NCI-H2196 treated with DMSO at 0.1 percent for 48 hours (cell line): Measurements from ENCODE around the gene DERA.
A peak's percentile ranks its signal among the peaks of the same experiment; 100 is the strongest.
"Not testable (repeated sequence)": the region's sequence is repeated elsewhere in the genome, so short reads cannot be mapped to it uniquely, and the experiment has no call there.

ENCODE experiments used
- DNase-seq: peaks from one replicate; lab custom pipeline; 2025; ENCODE audit not compliant: unreplicated experiment; lab: John Stamatoyannopoulos, UW

The DERA gene

DNA sequence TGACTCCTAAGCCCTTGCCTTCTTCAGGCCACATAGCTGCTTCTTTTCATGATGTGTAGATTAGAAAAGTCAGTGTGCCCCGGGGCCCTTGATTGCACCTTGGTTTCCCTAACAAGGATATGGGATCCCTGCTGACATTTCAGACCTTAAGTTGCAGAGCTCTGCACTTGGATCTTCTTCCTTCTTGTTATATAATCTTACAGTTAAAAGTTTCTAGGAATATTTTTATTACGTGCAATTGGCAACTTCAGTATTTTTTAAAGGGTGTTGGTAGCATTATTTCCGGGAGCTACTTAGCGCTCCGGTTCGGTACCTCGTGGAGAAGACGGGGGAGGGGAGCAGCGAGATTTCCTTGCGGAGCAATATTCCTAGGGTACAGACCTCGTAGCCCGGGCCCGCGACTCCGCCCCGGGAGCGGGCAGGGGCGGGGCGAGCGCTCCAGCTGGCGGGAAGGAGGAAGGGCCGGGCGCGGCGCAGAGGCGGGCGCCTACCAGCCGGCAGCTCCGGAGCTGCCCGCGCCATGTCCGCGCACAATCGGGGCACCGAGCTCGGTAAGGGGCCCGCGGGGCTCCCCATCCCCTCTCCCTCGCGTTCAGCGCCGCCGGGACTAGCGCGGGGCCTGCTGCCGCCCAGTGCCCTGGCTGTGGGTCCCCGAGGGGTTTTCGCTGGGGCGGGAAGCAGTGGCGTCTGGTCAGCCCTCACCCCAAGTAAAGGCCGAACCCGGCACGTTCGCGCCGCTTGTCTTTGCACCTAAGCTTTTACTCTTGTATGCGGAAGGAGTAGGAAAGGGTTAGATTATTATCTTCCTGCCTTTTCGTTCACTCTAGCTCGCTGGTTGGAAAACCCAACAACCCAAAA lies at the start of gene DERA:
TSS of gene DERA (plus strand) at position 469 of the 858 bp plus-strand sequence. CDS start at position 521, 52 bp downstream.
- DNase-seq = peak; percentile 25

- no peak for DNase-seq
Observed at GRCh38 chr12:15861404-15861803, 49.7 kb upstream of the DERA start.

- DNase-seq = no peak
Observed at GRCh38 chr12:15862840-15863239, 48.3 kb upstream of the DERA start.

- no peak for DNase-seq
Observed at GRCh38 chr12:15863372-15863771, 47.8 kb upstream of the DERA start.

GRCh38 chr12:15863984-15864383 lies 47.1 kb upstream of the DERA start:
- DNase-seq = no peak

DNA sequence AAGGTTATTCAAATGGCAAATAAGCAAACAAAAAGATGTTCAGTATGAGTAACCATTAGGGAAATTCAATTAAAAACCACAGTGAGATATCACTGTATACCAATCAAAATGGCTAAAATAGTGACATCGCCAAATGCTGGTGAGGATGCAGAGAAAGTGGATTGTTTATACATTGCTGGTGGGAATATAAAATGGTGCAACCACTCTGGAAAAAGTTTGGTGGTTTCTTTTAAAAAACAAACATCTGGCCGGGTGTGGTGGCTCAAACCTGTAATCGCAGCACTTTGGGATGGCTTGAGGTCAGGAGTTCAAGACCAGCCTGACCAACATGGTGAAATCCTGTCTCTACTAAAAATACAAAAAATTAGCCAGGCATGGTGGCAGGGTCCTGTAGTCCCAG lies 42.9 kb upstream of the DERA start:
- DNase-seq = no peak

GRCh38 chr12:15873556-15873955 lies 37.6 kb upstream of the DERA start:
- no peak for DNase-seq

GRCh38 chr12:15874556-15875145 lies 36.5 kb upstream of the DERA start:
- DNase-seq = not testable (repeated sequence)

DNA sequence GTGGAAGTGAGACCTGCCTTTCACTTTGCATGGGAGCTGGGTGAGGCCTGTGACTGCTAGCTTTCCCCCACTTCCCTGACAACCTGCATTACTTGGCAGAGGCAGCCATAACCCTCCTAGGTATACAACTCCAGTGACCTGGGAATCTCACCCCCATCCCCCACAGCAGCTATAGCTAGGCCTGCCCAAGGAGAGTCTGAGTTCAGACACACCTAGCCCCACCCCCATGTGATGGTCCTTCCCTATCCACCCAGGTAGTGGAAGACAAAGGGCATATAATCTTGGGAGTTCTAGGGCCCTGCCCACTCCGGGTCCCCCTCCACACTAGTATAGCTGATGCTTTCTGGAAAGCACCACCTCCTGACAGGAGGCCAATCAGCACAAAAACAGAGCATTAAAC lies 35.3 kb upstream of the DERA start:
- DNase-seq = no peak

DNA sequence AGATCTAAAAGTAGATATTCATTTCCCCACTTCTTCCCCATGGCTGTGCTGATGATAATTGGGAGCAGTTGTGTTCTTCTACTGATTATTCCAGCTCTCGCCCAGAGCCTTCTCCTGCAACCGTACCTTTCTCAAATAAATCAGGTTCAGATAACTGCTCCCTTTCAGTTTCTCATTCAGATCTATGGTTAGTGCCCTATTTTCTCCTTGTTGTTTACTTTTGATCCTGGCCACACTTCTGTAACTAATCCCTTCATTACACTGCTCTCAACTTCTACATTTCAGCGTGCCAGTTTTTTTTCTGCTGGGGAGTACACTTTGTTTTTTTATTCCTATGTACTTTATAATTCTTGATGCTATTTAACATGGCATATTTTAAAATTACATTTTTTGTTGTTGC lies 31.7 kb upstream of the DERA start:
- DNase-seq = no peak

DNA sequence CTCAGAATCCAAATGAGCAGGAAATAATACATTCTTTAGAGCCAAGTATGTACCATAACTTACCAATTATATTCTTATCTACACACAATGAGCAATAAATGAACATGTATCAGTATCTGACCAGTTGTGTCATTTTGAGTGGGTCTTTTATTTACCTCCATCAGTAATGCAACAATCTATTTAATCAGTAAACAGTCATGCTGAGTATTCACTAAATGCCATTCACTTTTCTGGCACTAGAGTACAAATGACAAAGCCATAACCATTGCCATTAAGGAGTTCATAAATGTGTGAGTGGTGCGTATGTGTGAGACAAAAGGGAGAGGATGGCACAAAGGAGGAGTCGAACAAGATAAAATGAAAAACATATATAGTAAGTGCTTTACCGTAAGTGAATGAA lies 30.4 kb upstream of the DERA start:
- DNase-seq = no peak

DNA sequence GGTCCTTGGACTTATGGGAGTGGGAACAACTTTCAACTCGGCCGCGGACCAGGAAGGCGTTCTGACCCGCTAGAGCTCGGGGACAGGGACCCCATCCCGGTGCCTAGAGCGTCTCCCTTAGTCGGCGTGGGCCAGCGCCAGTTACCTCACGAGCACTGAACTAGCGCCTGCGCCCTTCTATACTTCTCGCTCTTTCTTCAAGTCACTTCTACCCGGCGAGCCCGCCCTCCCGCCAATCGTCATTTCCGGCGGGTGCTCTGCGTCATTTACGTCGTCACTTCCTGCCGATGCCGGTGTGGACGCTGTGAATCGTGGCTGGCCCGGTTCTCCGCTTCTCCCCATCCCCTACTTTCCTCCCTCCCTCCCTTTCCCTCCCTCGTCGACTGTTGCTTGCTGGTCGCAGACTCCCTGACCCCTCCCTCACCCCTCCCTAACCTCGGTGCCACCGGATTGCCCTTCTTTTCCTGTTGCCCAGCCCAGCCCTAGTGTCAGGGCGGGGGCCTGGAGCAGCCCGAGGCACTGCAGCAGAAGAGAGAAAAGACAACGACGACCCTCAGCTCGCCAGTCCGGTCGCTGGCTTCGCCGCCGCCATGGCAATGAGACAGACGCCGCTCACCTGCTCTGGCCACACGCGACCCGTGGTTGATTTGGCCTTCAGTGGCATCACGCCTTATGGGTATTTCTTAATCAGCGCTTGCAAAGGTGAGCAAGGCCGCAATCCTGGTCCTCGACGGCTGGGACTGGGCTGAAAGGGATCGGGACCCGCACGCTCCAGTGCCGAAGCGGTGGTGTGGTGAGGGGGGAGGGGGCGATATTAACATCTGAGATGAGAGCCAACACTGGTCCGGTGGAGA lies 28.8 kb upstream of the DERA start, which contains the start of gene STRAP:
TSS of gene STRAP (plus strand) at position 270 of the 854 bp plus-strand sequence. CDS start at position 591, 321 bp downstream.
- DNase-seq = peak; percentile 62

DNA sequence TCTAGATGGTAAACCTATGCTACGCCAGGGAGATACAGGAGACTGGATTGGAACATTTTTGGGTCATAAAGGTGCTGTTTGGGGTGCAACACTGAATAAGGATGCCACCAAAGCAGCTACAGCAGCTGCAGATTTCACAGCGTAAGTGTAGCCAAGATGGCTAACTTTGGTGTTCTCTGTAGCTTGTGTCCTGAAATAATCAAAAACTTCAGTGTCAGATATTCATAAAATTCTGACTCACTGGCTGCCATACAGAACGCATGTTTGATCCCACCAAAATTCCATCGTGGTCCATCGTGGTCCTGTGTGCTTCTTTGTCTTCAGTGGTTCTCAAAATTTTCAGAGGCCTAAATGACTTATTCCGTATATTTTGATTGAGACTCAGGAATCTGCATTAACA lies 27.6 kb upstream of the DERA start:
- no peak for DNase-seq

GRCh38 chr12:15886372-15887042 lies 24.6 kb upstream of the DERA start:
- no peak for DNase-seq

DNA sequence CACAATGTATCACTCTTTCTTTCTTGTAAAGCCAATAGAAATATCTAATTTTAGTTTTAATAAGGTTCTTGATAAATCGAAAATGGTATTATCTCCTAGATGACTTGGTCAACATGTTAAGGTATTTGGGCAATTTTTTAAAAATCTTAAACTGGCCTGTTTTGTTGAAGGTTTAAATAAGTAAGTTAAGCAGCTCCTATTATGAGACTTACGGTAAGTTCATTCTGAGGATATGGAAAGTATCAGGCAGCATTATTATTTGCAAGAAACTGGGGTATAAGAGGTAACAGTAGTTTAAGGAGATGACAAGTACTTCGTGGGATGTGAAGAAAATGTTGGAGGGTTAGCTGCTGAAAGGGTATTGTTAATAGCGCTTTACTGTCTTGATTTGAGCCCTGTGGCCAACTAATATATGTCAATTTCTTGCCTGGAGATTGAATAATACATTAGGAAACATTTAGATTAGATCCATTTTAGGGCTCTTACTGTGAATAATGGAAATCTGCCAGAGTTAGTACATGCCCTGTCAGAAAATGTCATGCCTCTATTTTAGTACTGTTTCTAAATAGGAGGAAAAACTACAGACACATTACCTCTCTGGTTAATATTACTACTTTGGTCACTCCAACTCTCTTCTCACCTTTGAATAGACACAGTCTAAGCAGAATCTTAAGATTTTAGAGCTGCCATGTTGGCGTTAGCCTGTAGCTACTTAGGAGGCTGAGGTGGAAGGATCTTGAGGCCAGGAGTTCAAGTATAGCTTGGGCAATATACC lies 23.9 kb upstream of the DERA start:
- DNase-seq = no peak

- no peak for DNase-seq
Observed at GRCh38 chr12:15892645-15893259, 18.4 kb upstream of the DERA start.

- DNase-seq = no peak
Observed at GRCh38 chr12:15893260-15893659, 17.9 kb upstream of the DERA start.

GRCh38 chr12:15896867-15897266 lies 14.3 kb upstream of the DERA start:
- DNase-seq = no peak

DNA sequence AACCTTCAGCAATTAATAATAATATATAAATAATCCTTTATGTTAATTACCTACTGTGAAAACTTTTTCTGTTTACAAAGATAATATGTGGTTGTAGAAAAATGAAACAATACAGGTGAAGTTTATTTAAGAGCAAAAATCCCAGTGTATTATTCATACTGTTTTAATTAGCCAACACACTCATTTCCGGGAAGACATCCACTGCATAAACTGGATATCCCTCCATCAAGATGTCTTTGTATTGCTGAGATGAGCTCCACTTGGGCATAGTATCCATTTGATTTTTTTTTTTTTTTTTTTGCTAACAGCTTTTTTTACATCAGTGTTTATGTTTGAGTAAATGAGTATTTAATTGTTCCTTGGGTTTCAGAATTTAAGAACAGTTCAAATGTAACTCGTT lies 13.7 kb upstream of the DERA start:
- no peak for DNase-seq
